ENCODE measurements around the gene NEK10.

Gene NEK10

DNA sequence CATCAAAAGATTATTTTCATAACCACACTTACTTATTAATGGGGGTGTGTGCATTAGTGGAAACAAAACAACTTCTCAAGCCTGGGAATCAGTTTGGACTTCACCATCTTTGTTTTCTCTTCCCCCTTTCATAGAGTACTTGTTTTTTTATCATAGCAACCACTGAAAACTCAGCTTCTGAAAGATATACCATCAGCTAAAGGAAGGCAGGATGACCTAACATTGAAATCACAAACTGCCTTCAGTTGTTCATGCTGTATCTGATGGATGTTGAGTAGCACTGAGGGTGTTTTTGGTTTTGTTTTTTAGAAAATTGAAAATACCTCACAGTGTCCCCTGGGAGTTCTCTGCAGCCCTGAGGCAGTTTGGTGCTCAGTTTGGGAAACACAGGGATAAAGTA is 46.5 kb downstream of the NEK10 start:
- Histone ChIP-seq H2BK120ac (ENCODE audit: insufficient read depth, low read length, poor library complexity) (no peak overlapping the region), H3K14ac (ENCODE audit: low read length) (no peak overlapping the region), H3K27me3 (ENCODE audit: insufficient read depth, low read length) (no peaks in the 10 kb centered on the region), H3K4ac (ENCODE audit: low read depth, low read length) (no peak overlapping the region), H3K36me3 (ENCODE audit: control insufficient read depth in 1 of 2, insufficient read depth in 2 of 2, low read length in 2 of 2) (no peaks in the 10 kb centered on the region), H3K18ac (ENCODE audit: low read length) (no peak overlapping the region), H3K23ac (ENCODE audit: low read length) (no peak overlapping the region), H3K9ac (ENCODE audit: low read length) (no peak overlapping the region), H3K79me1 (ENCODE audit: low read length) (no peaks in the 10 kb centered on the region), H4K12ac (ENCODE audit: low read depth, low read length) (no peak overlapping the region), H3K4me2 (ENCODE audit: low read length) (no peak overlapping the region), H2AK5ac (ENCODE audit: low read length) (no peak overlapping the region), H3K4me1 (ENCODE audit: control insufficient read depth in 1 of 2, insufficient read depth in 2 of 2, low read length in 2 of 2) (no peaks in the 10 kb centered on the region), H4K8ac (ENCODE audit: low read depth, low read length) (no peak overlapping the region), H3K27ac (ENCODE audit: low read depth, low read length) (no peak overlapping the region), H3K79me2 (ENCODE audit: control insufficient read depth, insufficient read depth, low read length, poor library complexity) (no peaks in the 10 kb centered on the region), H4K91ac (ENCODE audit: low read depth, low read length) (no peak overlapping the region), H3K9me3 (ENCODE audit: insufficient read depth, low read depth, low read length) (no peaks in the 10 kb centered on the region), H2BK5ac (ENCODE audit: low read depth, low read length, poor library complexity) (no peak overlapping the region), H3K4me3 (ENCODE audit: low read depth, low read length) (no peak overlapping the region), H2BK12ac (ENCODE audit: low read length) (no peak overlapping the region), H2AFZ (ENCODE audit: insufficient read depth, low read length, poor library complexity) (no peak overlapping the region)
- DNase-seq: no peak

- Histone ChIP-seq H2BK120ac (ENCODE audit: insufficient read depth, low read length, poor library complexity) (no peak overlapping the region), H3K14ac (ENCODE audit: low read length) (no peak overlapping the region), H3K36me3 (ENCODE audit: control insufficient read depth in 1 of 2, insufficient read depth in 2 of 2, low read length in 2 of 2) (no peaks in the 10 kb centered on the region), H4K91ac (ENCODE audit: low read depth, low read length) (no peak overlapping the region), H2AK5ac (ENCODE audit: low read length) (no peak overlapping the region), H3K4ac (ENCODE audit: low read depth, low read length) (no peak overlapping the region), H3K27ac (ENCODE audit: low read depth, low read length) (no peak overlapping the region), H2BK12ac (ENCODE audit: low read length) (no peak overlapping the region), H4K12ac (ENCODE audit: low read depth, low read length) (no peak overlapping the region), H3K4me3 (ENCODE audit: low read depth, low read length) (no peak overlapping the region), H3K27me3 (ENCODE audit: insufficient read depth, low read length) (no peaks in the 10 kb centered on the region), H2BK5ac (ENCODE audit: low read depth, low read length, poor library complexity) (no peak overlapping the region), H3K4me1 (ENCODE audit: control insufficient read depth in 1 of 2, insufficient read depth in 2 of 2, low read length in 2 of 2) (no peaks in the 10 kb centered on the region), H3K9ac (ENCODE audit: low read length) (no peak overlapping the region), H3K4me2 (ENCODE audit: low read length) (no peak overlapping the region), H3K79me1 (ENCODE audit: low read length) (no peaks in the 10 kb centered on the region), H3K18ac (ENCODE audit: low read length) (no peak overlapping the region), H3K23ac (ENCODE audit: low read length) (no peak overlapping the region), H4K8ac (ENCODE audit: low read depth, low read length) (no peak overlapping the region), H3K79me2 (ENCODE audit: control insufficient read depth, insufficient read depth, low read length, poor library complexity) (no peaks in the 10 kb centered on the region), H2AFZ (ENCODE audit: insufficient read depth, low read length, poor library complexity) (no peak overlapping the region), H3K9me3 (ENCODE audit: insufficient read depth, low read depth, low read length) (no peaks in the 10 kb centered on the region)
- no CpG with 5 or more reads among the region's 9 CpGs for WGBS (ENCODE audit: extremely low coverage, insufficient coverage, insufficient read length)
- DNase-seq: no peak
Observed at GRCh38 chr3:27319847-27320526, 49.2 kb downstream of the NEK10 start.

- Histone ChIP-seq H2BK120ac (ENCODE audit: insufficient read depth, low read length, poor library complexity) (no peak overlapping the region), H3K79me2 (ENCODE audit: control insufficient read depth, insufficient read depth, low read length, poor library complexity) (no peaks in the 10 kb centered on the region), H3K79me1 (ENCODE audit: low read length) (no peaks in the 10 kb centered on the region), H3K4me1 (ENCODE audit: control insufficient read depth in 1 of 2, insufficient read depth in 2 of 2, low read length in 2 of 2) (no peaks in the 10 kb centered on the region), H3K4me2 (ENCODE audit: low read length) (no peak overlapping the region), H4K91ac (ENCODE audit: low read depth, low read length) (no peak overlapping the region), H2BK12ac (ENCODE audit: low read length) (no peak overlapping the region), H3K4ac (ENCODE audit: low read depth, low read length) (no peak overlapping the region), H4K8ac (ENCODE audit: low read depth, low read length) (no peak overlapping the region), H3K14ac (ENCODE audit: low read length) (no peak overlapping the region), H2AFZ (ENCODE audit: insufficient read depth, low read length, poor library complexity) (no peak overlapping the region), H2BK5ac (ENCODE audit: low read depth, low read length, poor library complexity) (no peak overlapping the region), H3K36me3 (ENCODE audit: control insufficient read depth in 1 of 2, insufficient read depth in 2 of 2, low read length in 2 of 2) (no peaks in the 10 kb centered on the region), H3K27ac (ENCODE audit: low read depth, low read length) (no peak overlapping the region), H4K12ac (ENCODE audit: low read depth, low read length) (no peak overlapping the region), H3K4me3 (ENCODE audit: low read depth, low read length) (no peak overlapping the region), H3K23ac (ENCODE audit: low read length) (no peak overlapping the region), H3K9ac (ENCODE audit: low read length) (no peak overlapping the region), H3K9me3 (ENCODE audit: insufficient read depth, low read depth, low read length) (no peaks in the 10 kb centered on the region), H3K27me3 (ENCODE audit: insufficient read depth, low read length) (no peaks in the 10 kb centered on the region), H3K18ac (ENCODE audit: low read length) (no peak overlapping the region), H2AK5ac (ENCODE audit: low read length) (no peak overlapping the region)
- no peak for DNase-seq
- WGBS (ENCODE audit: extremely low coverage, insufficient coverage, insufficient read length): no CpG with 5 or more reads among the region's 2 CpGs
Observed at GRCh38 chr3:27319304-27319703, 49.9 kb downstream of the NEK10 start.

- Histone ChIP-seq H3K4me1 (ENCODE audit: control insufficient read depth in 1 of 2, insufficient read depth in 2 of 2, low read length in 2 of 2) (no peaks in the 10 kb centered on the region), H4K12ac (ENCODE audit: low read depth, low read length) (no peak overlapping the region), H4K91ac (ENCODE audit: low read depth, low read length) (no peak overlapping the region), H3K79me2 (ENCODE audit: control insufficient read depth, insufficient read depth, low read length, poor library complexity) (no peaks in the 10 kb centered on the region), H3K9ac (ENCODE audit: low read length) (no peak overlapping the region), H3K27ac (ENCODE audit: low read depth, low read length) (no peak overlapping the region), H2BK12ac (ENCODE audit: low read length) (no peak overlapping the region), H3K9me3 (ENCODE audit: insufficient read depth, low read depth, low read length) (no peaks in the 10 kb centered on the region), H2AFZ (ENCODE audit: insufficient read depth, low read length, poor library complexity) (no peak overlapping the region), H3K23ac (ENCODE audit: low read length) (no peak overlapping the region), H3K18ac (ENCODE audit: low read length) (no peak overlapping the region), H3K4me2 (ENCODE audit: low read length) (no peak overlapping the region), H3K4me3 (ENCODE audit: low read depth, low read length) (no peak overlapping the region), H3K36me3 (ENCODE audit: control insufficient read depth in 1 of 2, insufficient read depth in 2 of 2, low read length in 2 of 2) (no peaks in the 10 kb centered on the region), H3K14ac (ENCODE audit: low read length) (no peak overlapping the region), H3K4ac (ENCODE audit: low read depth, low read length) (no peak overlapping the region), H4K8ac (ENCODE audit: low read depth, low read length) (no peak overlapping the region), H3K79me1 (ENCODE audit: low read length) (no peaks in the 10 kb centered on the region), H2BK120ac (ENCODE audit: insufficient read depth, low read length, poor library complexity) (no peak overlapping the region), H2AK5ac (ENCODE audit: low read length) (no peak overlapping the region), H3K27me3 (ENCODE audit: insufficient read depth, low read length) (no peaks in the 10 kb centered on the region), H2BK5ac (ENCODE audit: low read depth, low read length, poor library complexity) (no peak overlapping the region)
- no CpG with 5 or more reads among the region's 1 CpG for WGBS (ENCODE audit: extremely low coverage, insufficient coverage, insufficient read length)
- peak in 1 of 2 donors; percentile 24 for DNase-seq
Observed at GRCh38 chr3:27317096-27317495, 52.1 kb downstream of the NEK10 start.
